GM10847 (cell line): ENCODE measurements around the gene FNBP1L.

Experiments used
- POLR2A ChIP-seq: IDR thresholded peaks from 2 replicates; pipeline ENCODE4 v1.6.1; 2011; ENCODE audit not compliant: insufficient read length; ENCODE audit errors: extremely low read depth

Gene FNBP1L

GRCh38 chr1:93437976-93438605 is 9.8 kb upstream of the FNBP1L start:
- TF ChIP-seq POLR2A = no peak

- no peak for TF ChIP-seq POLR2A
Observed at GRCh38 chr1:93438716-93439115, 9.2 kb upstream of the FNBP1L start.

- TF ChIP-seq POLR2A = no peak
Observed at GRCh38 chr1:93440272-93440671, 7.6 kb upstream of the FNBP1L start.

- no peak for TF ChIP-seq POLR2A
Observed at GRCh38 chr1:93440706-93441105, 7.2 kb upstream of the FNBP1L start.

GRCh38 chr1:93441589-93441988 is 6.3 kb upstream of the FNBP1L start:
- no peak for TF ChIP-seq POLR2A

GRCh38 chr1:93442008-93442666 is 5.8 kb upstream of the FNBP1L start:
- TF ChIP-seq POLR2A = no peak

GRCh38 chr1:93442741-93443140 is 5.2 kb upstream of the FNBP1L start:
- no peak for TF ChIP-seq POLR2A

GRCh38 chr1:93443454-93443853 is 4.5 kb upstream of the FNBP1L start:
- no peak for TF ChIP-seq POLR2A

GRCh38 chr1:93446837-93447451 is 974 bp upstream of the FNBP1L start:
- no peak for TF ChIP-seq POLR2A

GRCh38 chr1:93448292-93448982 is 519 bp downstream of the FNBP1L start:
- TF ChIP-seq POLR2A = no peak

- no peak for TF ChIP-seq POLR2A
Observed at GRCh38 chr1:93448983-93449804, 1.3 kb downstream of the FNBP1L start.

GRCh38 chr1:93450321-93450720 is 2.4 kb downstream of the FNBP1L start:
- TF ChIP-seq POLR2A = no peak

- TF ChIP-seq POLR2A = no peak
Observed at GRCh38 chr1:93453911-93454310, 6.0 kb downstream of the FNBP1L start.

GRCh38 chr1:93459126-93459525 is 11.2 kb downstream of the FNBP1L start:
- no peak for TF ChIP-seq POLR2A

- no peak for TF ChIP-seq POLR2A
Observed at GRCh38 chr1:93461236-93461635, 13.3 kb downstream of the FNBP1L start.
